ENCODE results near the gene ATP6V1G3.
A peak's percentile ranks its signal among the peaks of the same experiment; 100 is the strongest.
"Not testable (repeated sequence)": the region's sequence is repeated elsewhere in the genome, so short reads cannot be mapped to it uniquely, and the experiment has no call there.

ATP6V1G3 gene, protein sequence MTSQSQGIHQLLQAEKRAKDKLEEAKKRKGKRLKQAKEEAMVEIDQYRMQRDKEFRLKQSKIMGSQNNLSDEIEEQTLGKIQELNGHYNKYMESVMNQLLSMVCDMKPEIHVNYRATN

DNA sequence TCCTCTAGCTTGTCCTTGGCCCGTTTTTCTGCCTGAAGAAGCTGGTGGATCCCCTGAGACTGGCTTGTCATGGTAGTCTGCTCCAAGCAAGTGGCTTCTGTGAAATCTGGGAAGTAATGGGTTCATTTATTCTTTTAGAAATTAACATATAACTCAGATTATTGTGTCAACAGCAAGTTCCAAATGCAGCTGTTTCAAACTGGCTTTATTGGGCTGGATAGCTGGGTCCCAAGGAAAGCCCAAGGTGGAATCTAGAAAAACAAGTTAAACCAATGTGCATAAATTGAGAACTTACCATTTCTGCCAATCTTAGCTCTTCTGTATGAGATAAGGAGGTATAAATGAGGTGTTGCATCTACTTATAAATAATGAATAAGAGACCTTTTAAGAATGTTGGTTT, at the start of gene ATP6V1G3:
TSS of gene ATP6V1G3 (minus strand) at position 101 of the 400 bp plus-strand sequence. CDS start at position 71, 30 bp downstream.
- no peak for DNase-seq (ENCODE audit: low read depth in 2 of 2)

DNA sequence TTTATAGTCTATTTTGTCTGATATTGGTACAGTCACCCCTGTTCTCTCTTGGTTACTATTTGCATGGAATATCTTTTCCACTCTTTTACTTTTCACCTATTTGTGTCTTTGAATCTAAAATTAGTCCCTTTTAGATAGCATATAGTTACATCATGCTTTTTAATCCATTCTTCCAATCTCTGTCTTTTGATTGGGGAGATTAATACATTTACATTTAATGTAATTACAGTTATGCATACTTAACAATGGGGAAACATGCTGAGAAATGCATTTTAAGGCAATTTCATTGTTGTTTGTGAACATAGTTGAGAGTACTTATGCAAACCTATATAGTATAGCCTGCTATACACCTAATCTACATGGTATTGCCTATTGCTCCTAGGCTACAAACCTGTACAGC, 48.4 kb upstream of the ATP6V1G3 start:
- no peak for DNase-seq (ENCODE audit: low read depth in 2 of 2)

DNA sequence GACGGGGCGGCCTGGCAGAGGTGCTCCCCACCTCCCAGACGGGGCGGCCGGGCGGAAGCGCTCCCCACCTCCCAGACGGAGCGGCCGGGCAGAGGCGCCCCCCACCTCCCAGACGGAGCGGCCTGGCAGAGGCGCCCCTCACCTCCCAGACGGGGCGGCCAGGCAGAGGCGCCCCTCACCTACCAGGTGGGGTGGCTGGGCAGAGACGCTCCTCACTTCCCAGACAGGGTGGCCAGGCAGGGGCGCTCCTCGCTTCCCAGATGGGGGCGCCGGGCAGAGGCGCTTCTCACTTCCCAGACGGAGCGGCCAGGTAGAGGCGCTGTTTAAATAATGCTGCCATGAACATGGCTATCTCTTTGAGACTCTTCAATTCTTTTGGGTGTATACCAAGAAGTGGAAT, 43.7 kb upstream of the ATP6V1G3 start:
- DNase-seq (ENCODE audit: low read depth in 2 of 2), result no peak

DNA sequence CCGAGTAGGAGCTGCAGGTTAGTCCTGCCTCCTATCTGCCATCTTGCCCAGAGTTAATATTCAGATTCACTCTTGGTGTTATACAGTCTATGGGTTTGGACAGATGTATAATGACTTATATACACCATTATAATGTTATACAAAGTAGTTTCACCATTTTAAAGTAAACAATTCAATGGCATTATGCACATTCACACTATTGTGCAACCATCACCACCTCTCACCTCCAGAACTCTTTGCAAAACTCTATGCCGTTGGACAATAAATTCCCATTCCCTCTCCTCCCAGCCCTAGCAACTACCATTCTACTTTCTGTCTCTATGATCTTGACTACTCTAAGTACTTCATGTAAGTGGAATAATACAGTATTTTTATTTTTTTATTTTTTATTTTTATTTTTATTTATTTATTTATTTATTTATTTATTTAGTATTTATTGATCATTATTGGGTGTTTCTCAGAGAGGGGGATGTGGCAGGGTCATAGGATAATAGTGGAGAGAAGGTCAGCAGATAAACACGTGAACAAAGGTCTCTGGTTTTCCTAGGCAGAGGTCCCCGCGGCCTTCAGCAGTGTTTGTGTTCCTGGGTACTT, 42.8 kb upstream of the ATP6V1G3 start:
- DNase-seq (ENCODE audit: low read depth in 2 of 2), result not testable (repeated sequence)

DNA sequence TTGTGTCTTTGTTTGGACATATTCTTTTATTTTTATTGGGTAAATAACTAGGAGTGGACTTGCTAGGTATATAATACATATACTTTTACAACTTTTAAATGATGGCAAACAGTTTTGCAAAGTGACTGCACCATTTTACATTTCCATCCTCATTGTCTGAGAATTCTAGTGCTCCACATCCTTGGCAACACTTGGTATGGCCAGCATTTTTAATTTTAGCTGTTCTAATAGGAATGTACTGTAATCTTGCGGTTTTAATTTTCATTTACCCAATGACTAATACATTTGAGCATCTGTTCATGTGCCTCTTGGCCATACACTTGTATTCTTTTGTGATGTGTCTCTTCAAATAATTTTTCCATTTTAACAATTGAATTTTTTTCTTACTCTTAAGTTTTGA, 37.0 kb upstream of the ATP6V1G3 start:
- peak; percentile 58 to 66 for DNase-seq (ENCODE audit: low read depth in 2 of 2)

DNA sequence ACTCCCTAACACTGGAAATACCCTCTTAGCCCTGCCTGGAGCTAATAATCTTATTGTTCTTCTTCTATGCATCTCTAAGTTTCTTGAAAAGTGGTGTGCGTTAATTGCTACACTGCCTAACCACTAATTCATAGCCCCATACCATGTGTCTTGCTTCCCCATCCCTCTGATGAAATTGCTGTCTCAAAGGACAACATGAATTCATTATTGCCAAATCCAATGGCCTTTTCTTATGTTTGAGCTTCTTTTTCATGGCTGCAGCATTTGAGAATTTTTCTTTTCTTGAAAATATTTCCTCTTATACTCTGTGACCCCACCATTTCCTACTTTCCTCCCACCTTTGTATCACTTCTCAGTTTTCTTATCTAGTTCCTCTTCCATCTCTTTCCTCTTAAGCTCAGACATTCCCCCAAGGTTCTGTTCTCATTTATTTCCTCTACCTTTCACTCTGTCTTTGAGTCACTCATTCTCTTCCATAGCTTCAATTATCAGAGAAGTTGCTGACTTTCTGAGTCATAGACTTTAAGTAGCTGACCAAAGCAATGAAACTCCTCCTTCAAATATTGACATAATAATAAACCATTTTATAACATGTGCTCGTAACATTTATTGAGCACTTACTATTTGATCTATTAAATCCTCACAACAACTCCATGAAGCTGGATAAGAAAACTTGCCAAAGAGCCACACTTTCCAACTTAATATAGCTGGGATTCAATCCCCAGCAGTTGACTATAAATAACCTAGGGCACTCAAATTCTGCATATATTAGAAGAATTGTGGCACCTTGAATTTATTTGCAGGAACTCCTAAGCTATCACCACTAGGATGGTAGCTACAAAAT, 35.5 kb upstream of the ATP6V1G3 start:
- DNase-seq (ENCODE audit: low read depth in 2 of 2), result no peak

DNA sequence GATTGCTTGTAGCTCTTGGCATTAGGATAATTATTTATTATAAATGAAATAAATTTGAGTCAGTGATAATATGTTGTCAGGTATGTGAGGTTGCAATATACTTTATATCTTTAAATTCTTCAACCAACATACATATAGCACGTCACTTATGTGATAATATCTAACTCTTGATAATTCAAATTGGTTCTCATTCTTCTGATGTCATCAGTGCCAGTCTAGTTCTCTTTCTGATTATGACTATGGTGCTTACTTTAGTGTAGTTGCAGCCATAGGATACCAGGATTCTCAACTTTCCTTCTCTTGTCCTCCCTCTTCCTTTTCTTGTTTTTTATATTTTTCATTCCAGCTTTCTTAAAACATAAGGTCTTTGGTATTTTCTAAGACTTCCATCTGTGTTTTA, 34.8 kb upstream of the ATP6V1G3 start:
- no peak for DNase-seq (ENCODE audit: low read depth in 2 of 2)

DNA sequence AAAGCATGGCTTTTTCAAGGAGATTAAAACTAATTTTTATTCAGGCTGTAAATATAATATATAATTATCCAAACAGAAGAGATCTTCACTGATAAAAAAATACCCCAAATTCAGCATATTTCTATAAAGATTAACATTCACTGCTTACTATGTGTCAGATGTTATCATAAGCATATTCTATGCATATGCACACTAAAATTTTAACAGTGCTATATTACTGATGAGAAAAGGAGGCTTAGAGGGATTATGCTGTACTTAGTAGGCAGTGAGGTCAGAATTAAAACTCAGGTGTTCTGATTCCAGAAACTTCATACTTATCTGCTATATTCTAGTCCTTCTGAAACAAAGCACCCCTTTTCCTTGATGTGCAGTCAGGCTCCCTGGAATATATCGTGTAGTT, 33.8 kb upstream of the ATP6V1G3 start:
- no peak for DNase-seq (ENCODE audit: low read depth in 2 of 2)

DNA sequence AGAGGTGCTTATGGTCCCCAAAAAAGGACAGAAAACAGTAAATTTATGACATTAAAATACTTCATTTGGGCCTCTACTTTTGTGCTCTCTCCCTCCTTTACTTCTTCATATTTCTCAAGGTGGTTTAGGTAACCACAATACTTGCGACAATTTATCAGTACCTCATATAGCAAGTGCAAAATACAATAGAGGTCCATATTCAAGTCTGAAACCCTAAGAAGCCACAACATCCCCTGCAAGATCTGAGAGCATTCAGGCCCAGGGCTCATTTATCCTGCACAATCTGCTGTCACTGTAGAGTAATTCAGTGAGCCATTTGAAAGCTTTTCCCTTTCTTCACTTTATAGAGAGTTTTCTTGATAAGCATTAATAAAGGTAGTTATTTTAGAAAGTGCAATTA, 24.2 kb upstream of the ATP6V1G3 start:
- no peak for DNase-seq (ENCODE audit: low read depth in 2 of 2)

DNA sequence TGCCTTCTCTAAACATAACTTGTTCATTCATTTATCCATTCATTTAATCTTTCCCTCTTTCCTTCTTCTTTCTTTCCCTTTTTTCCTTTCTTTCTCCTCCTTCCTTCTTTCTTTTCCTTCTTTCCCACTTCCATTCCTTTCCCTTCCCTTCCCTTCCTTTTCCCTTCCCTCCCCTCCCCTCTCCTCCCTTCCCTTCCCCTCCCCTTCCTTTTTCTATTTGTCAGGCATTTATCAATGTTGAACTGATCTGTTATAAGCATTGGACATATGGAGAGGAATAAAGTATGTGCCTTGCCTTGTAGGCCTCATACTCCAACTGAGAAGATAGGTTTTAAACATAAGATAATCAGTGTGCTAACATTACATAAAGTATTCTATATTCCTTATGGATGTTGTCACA, 23.7 kb upstream of the ATP6V1G3 start:
- no peak for DNase-seq (ENCODE audit: low read depth in 2 of 2)

DNA sequence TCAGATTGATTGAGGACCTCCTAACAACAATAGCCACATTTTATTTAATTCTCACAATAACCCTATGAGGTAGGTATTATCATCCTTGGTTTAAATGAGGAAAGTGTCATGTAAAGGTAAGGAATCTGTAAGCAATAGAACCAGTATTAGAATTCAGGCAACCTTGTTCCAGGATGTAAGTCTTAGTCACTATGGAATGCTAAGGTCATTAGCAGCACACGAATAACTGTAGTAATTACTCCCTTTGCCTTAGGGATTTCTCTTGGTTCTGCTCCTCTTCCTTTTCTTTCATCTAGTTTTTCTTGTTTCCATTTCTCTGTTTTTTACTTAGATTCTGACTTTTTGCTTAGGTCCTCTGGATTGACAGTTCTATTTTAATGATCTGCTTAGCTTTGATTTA, 23.1 kb upstream of the ATP6V1G3 start:
- no peak for DNase-seq (ENCODE audit: low read depth in 2 of 2)

DNA sequence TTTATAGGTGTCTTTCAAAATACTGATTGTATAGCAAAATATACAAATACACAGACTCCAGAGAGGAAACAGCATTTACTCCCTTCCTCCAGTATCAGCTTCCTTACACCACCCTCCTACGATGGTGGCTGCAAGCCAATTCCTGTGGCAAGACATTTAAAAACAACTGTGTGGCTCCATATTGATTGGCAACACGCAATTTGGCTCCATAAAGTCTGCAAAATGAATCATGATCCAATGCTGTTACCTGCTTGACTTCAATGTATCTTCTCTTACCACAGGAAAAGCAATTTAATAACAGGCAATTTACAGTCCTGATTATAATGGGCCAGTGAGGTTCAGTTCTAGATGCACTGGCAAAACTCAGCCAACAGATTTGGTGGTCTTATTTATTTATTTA, 19.7 kb upstream of the ATP6V1G3 start:
- DNase-seq (ENCODE audit: low read depth in 2 of 2), result no peak

DNA sequence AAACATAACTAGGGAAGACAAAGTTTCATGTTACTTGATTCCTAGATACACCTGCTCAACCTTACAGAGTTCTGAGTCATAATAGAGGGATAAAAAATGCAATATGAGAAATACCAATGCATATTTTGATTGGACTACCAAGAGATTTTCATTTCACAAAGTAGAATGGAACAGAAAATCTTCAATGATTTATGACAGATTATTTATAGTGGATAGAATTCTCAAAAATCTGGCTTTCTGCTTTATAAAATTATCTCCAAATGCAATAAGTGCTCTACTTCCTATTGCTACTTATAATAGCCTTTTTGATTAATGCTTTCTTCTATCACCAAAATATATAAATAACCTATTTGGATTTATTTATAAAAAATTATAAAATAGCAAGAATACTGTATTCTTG, 18.9 kb upstream of the ATP6V1G3 start:
- DNase-seq (ENCODE audit: low read depth in 2 of 2), result no peak

DNA sequence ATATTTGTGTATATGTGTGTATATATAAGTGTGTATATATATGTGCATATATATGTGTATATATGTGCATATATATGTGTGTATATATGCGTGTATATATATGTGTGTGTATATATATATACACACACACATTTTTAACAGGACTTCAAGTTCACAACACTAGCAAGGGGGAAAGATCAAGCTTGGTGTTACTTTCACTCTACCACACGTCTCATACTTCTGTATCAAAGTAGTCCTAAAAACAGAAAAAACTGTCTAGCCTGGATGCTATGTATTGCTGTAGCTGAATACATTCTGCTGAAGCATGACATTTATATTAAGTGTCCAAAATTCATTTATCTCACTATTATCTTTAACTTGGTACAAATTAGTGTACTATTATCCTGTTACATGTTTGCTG, 17.9 kb upstream of the ATP6V1G3 start:
- DNase-seq (ENCODE audit: low read depth in 2 of 2), result no peak

DNA sequence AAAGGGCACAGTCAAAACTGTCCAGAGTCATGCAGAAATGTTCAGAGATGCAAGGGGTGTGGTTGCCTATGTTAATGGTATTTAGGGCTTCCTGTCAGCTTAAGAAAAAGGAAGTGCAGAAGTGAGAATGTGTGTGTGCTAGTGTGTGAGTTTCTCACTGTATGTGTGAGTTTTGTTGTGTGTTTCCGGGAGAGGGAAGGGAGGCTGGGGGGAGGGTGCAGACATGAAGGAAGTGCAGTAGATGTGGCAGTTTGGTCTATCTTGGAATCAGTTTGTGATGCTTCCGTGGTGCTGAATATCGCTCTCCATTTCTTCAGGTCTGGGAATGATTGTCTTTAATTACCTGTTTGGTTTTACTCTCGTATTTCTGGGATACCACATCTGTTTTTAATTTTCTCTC, 16.5 kb upstream of the ATP6V1G3 start:
- peak; percentile 50 to 57 for DNase-seq (ENCODE audit: low read depth in 2 of 2)

DNA sequence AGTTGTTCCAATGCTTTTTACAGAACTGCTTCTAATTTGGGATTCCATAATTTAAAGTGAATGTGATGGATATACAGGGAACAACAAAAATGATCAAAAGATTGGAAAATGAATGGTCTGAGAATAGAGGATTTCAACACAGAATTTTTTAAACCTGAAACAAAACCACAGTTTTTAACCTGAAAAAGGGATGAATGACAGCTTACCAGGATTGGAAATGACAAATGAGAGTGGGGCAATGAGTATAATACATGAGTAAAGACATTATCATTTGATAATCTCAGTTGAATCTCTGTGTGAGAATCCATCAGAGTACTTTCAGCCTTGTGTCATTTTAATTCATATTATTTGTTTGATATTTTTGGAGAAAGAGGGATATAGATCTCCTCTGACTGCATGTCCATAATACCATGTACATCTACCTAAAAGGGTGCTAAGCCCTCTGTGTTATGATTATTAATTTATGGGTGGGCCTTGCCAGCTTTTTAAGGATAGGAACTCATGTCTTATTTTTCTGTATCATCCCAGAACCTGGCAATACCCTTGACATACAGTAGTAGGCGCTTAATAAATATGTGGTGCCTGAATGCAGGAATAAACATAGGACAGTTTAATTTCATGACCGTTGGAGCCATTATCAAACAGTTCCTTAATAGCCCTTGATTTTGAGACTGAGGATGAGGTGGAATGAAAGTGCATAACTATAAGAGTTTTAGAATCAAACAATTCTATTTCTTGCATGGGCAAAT, 12.4 kb upstream of the ATP6V1G3 start:
- no peak for DNase-seq (ENCODE audit: low read depth in 2 of 2)

DNA sequence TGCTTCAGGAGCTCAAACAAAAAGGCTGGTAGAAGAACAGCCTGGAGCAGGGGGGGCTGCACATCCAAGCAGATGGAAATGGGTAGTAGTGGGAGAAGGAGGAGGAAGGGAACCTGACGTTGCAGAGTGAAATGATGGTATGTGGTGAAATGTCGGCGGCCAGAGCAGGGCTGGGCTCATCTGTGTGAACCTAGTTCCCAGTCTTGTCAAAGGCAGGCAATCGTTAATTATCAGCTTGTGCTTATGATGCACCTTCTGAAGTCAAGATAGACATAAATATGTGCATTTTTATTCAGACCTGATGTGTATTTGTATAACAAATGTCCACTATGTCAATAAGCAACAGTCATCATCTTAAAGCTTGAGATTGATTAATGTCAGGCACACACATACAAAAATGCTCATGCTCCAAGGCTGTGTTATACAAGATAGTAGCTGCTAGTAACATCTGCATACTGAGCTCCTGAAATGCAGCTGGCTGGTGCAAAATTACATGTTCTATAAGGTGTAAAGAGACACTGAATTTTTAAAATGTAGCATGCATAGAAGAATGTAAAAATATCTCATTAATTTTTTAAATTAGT, 10.6 kb upstream of the ATP6V1G3 start:
- no peak for DNase-seq (ENCODE audit: low read depth in 2 of 2)

DNA sequence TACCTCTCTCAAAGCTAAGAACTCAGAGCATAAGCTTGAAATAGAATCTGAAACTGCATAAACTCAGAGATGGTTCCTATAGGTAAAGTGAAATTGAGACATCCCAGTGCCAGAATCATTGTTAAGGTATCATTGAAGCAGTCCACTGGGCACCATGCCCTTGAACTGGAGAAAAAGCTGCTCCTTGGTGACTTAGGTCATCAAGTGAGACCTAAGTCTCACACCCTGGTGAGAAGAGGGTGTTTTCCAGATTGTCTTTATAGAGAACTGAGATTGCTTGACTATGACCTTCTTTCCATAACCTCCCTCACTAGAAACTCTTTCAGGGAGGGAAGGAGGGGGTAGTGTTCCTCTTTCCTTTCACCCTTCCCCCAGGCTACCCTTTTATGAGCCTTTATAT, 9.4 kb upstream of the ATP6V1G3 start:
- DNase-seq (ENCODE audit: low read depth in 2 of 2), result no peak

DNA sequence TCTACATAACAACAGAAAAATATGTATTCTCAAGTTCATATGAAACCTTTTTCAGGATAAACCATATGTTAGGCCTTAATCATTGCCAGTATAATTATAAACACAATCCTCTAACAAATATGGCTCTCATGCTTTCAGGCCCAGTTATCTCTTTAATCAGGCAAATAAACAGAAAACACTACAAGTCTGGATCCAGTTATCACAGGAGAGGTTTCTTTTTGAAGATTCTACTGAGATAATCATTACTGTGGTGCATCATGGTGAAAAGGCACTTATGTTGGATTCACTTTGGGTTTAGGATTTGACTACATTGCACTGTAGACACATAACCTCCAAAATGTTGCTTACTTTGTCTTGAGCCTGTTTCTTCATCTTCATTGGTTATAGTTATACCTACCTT, 8.4 kb upstream of the ATP6V1G3 start:
- no peak for DNase-seq (ENCODE audit: low read depth in 2 of 2)

DNA sequence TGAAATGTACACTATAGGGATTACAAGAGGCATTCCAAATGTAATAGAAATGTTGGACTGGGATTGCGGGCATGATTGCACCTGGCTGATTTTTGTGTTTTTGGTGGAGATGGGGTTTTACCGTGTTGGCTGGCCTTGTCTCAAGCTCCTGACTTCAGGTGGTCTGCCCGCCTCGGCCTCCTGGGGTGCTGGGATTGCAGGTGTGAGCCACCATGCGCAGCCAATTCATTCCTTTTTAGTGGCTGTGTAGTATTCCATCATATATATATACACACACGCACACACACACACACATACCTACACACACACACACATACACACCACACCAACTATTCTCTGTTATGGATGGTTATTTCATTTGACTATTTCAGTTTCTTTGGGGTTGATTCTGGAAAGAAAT, 4.7 kb upstream of the ATP6V1G3 start:
- no peak for DNase-seq (ENCODE audit: low read depth in 2 of 2)

DNA sequence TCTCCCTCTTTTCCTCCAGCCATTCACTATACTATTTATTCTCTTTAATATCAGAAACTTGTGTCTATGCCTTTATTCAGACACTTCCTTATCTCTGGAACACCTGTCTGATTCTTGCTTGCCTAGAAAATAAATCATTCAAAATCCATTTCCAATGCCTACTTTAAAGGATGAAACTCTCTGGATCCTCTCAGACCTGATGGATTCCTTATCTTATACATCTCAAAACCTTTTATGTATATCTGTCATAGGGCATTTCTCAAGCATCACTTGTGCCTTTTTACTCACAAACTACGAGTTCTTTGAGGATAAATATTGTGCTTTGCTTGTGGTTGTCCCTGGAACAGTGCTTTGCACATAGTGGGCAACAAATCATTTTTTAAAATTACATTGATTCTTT, 3.8 kb upstream of the ATP6V1G3 start:
- DNase-seq (ENCODE audit: low read depth in 2 of 2), result no peak

DNA sequence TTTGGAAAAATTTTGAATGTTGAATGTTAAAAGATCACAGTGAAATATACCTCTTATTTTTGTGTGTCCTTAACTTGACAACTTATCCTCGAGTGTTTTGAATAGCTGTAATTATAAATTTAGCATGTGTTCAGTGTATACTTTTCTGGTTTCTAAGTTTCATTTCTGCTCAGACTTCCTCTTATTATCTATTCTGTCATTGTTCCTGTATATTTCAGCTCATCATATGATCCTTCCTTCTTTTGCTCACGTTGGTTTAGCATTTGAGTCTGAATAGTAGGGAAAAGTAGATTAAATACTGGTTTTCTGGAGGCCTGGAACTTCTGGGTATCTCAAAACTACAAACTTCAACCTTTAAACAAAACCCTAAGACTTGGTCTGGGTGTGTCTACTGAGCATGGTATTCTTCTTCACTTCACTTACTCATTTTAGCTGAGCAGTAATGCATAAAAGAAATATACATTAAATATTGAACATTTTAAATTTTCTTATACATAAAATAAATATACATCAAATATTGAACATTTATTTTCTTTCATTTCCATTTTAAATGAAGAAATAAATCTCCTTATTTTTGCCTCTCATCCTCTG, 3.3 kb upstream of the ATP6V1G3 start:
- DNase-seq (ENCODE audit: low read depth in 2 of 2), result no peak

Data from fibroblast of skin of left biceps (primary cell).